CD14-positive monocyte (primary cell): ENCODE results near the gene SSU72. TPM values are rescaled to one million over a fixed set of nuclear protein-coding genes. Genes with fewer than 3 reads are reported as not detected.

Source experiments
- DNase-seq, 3 donors: peaks; one replicate each; pipeline ENCODE4 v3.0.0-alpha.2; 2011 to 2022
- H2AFZ ChIP-seq: 2 replicates; pipeline ENCODE4 v1.6.0; 2012; ENCODE audit warnings: mild to moderate bottlenecking, low read depth, low read length, inconsistent platforms; ENCODE audit not compliant: insufficient read depth, poor library complexity, severe bottlenecking
- H3K27ac ChIP-seq, 2 donors: 1 replicate in 1 of 2; 2 replicates in 1 of 2; pipeline ENCODE4 v1.5.1; 2012 to 2013; ENCODE audit warnings: low read length in 2 of 2, control low read depth in 1 of 2, inconsistent platforms in 1 of 2, low read depth in 1 of 2, mild to moderate bottlenecking in 1 of 2
- H3K27me3 ChIP-seq, 2 donors: one replicate each; pipeline versions ENCODE4 v1.6.0 to v1.6.1; 2011 to 2013; ENCODE audit warnings: low read length in 2 of 2; ENCODE audit not compliant: control insufficient read depth in 2 of 2, insufficient read depth in 2 of 2
- H3K36me3 ChIP-seq, 2 donors: replicated peaks in 1 of 2; 1 replicate in 1 of 2; 2 replicates in 1 of 2; pipeline versions ENCODE4 v1.5.1 to v1.6.1; 2012 to 2013; ENCODE audit warnings: low read length in 2 of 2, control low read depth in 1 of 2, inconsistent platforms in 1 of 2, mild to moderate bottlenecking in 1 of 2; ENCODE audit not compliant: insufficient read depth in 2 of 2, control insufficient read depth in 1 of 2
- H3K4me1 ChIP-seq, 2 donors: 1 replicate in 1 of 2; 2 replicates in 1 of 2; pipeline versions ENCODE4 v1.5.1 to v1.6.1; 2012 to 2013; ENCODE audit warnings: low read length in 2 of 2, control low read depth in 1 of 2, inconsistent platforms in 1 of 2, mild to moderate bottlenecking in 1 of 2, moderate library complexity in 1 of 2; ENCODE audit not compliant: insufficient read depth in 2 of 2, control insufficient read depth in 1 of 2
- H3K4me2 ChIP-seq: replicated peaks from 2 replicates; pipeline ENCODE3; 2012; ENCODE audit warnings: low read length, moderate library complexity, mild to moderate bottlenecking; ENCODE audit not compliant: poor library complexity, severe bottlenecking; ENCODE audit errors: extremely low read depth
- H3K4me3 ChIP-seq, 3 experiments: fragments of 200-600 bp in 1 of 3; sonication (generic) in 1 of 3; replicated peaks in 1 of 3; 1 replicate in 2 of 3; 2 replicates in 1 of 3; pipeline ENCODE4 v1.5.1; 2011 to 2013; ENCODE audit warnings: low read length in 3 of 3, mild to moderate bottlenecking in 3 of 3, control low read depth in 2 of 3, low read depth in 2 of 3, inconsistent platforms in 1 of 3, moderate library complexity in 1 of 3
- H3K79me2 ChIP-seq: 2 replicates; pipeline ENCODE4 v1.6.0; 2012; ENCODE audit warnings: mild to moderate bottlenecking, control low read depth, inconsistent platforms, low read length, moderate library complexity; ENCODE audit not compliant: insufficient read depth
- H3K9ac ChIP-seq: 2 replicates; pipeline ENCODE4 v1.6.0; 2017; ENCODE audit warnings: low read length, mild to moderate bottlenecking; ENCODE audit not compliant: insufficient read depth, poor library complexity, severe bottlenecking
- H3K9me3 ChIP-seq, 2 donors: replicated peaks in 1 of 2; 1 replicate in 1 of 2; 2 replicates in 1 of 2; pipeline versions ENCODE4 v1.5.1 to v1.6.1; 2012 to 2013; ENCODE audit warnings: low read length in 2 of 2, control low read depth in 1 of 2; ENCODE audit not compliant: control insufficient read depth in 1 of 2, insufficient read depth in 1 of 2
- H4K20me1 ChIP-seq: 2 replicates; pipeline ENCODE4 v1.6.0; 2012; ENCODE audit warnings: mild to moderate bottlenecking, low read length, control low read depth, moderate library complexity; ENCODE audit not compliant: insufficient read depth
- H3K27ac Mint-ChIP-seq, 7 donors: one replicate each; pipeline ENCODE4 v1.8.0; 2020; ENCODE audit warnings: mild to moderate bottlenecking in 7 of 7, mixed read lengths in 7 of 7, moderate library complexity in 6 of 7, inconsistent platforms in 2 of 7
- H3K27me3 Mint-ChIP-seq, 3 donors: one replicate each; pipeline ENCODE4 v1.8.0; 2021 to 2022; ENCODE audit warnings: low read depth in 3 of 3, mild to moderate bottlenecking in 3 of 3, mixed read lengths in 3 of 3, moderate library complexity in 3 of 3, inconsistent platforms in 1 of 3
- H3K36me3 Mint-ChIP-seq, 2 donors: one replicate each; pipeline ENCODE4 v1.8.0; 2020; ENCODE audit warnings: mixed read lengths in 2 of 2, inconsistent platforms in 1 of 2, mild to moderate bottlenecking in 1 of 2
- H3K4me1 Mint-ChIP-seq: one replicate; pipeline ENCODE4 v1.8.0; 2020; ENCODE audit warnings: mild to moderate bottlenecking, mixed read lengths
- H3K4me3 Mint-ChIP-seq, 2 donors: one replicate each; pipeline ENCODE4 v1.8.0; 2020; ENCODE audit warnings: mild to moderate bottlenecking in 2 of 2, mixed read lengths in 2 of 2, moderate library complexity in 1 of 2
- H3K9me3 Mint-ChIP-seq, 7 donors: one replicate each; pipeline ENCODE4 v1.8.0; 2020 to 2022; ENCODE audit warnings: mixed read lengths in 7 of 7, mild to moderate bottlenecking in 6 of 7, moderate library complexity in 6 of 7, inconsistent platforms in 2 of 7
- WGBS: methylation state at CpG from one replicate; pipeline ENCODE4 v1.1.5; 2013; ENCODE audit warnings: missing lambda C conversion rate; ENCODE audit not compliant: insufficient coverage; 5-methylcytosine and 5-hydroxymethylcytosine counted together
- intact Hi-C, 2 donors: fragments of 100-400 bp; cut with micrococcal nuclease; formaldehyde crosslinking; loops; one replicate each; pipeline versions ENCODE4 v1.15.0 to v1.15.1; 2023
- polyA plus RNA-seq, 3 donors: library from polyadenylated mRNA; depleted of rRNA in 1 of 3; unstranded in 2 of 3; stranded (reverse) in 1 of 3; fragments of 300-500 nt in 2 of 3; fragments of >200 nt in 1 of 3; fragmentation: Illumina TruSeq in 2 of 3; gene quantifications; 1 replicate in 2 of 3; 2 replicates in 1 of 3; pipeline ENCODE4 v1.2.3, GENCODE V29; 2012 to 2021
- TF ChIP-seq, protein P1 (sequence below): fragments of 200-600 bp; IDR thresholded peaks from one replicate; pipeline ENCODE4 v1.8.0; 2022; ENCODE audit warnings: antibody characterized with exemption, mild to moderate bottlenecking

The SSU72 gene
- polyA plus RNA-seq, 3 donors, result 88.1 to 168 (median 138) TPM

DNA sequence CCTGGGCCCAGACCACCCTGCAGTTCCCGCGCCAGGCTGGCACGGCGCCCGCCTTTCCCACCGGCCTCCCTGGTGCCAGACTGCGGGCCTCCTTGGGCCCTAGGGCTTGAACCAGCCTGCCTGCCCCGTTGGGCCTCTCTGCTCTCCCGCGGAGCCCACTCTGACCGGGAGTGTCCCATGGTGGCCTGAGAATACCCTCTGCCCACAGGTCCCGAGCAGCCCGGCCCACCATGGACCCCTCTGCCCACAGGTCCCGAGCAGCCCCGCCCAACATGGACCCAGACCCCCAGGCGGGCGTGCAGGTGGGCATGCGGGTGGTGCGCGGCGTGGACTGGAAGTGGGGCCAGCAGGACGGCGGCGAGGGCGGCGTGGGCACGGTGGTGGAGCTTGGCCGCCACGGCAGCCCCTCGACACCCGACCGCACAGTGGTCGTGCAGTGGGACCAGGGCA, 48.5 kb upstream of the SSU72 start:
- Histone ChIP-seq H2AFZ (no peak overlapping the region), H3K9ac (no peak overlapping the region), H3K4me2 (no peak overlapping the region), H3K4me3 (no peak overlapping the region), H3K27me3 (peaks cover 0 to 2% of the 10 kb centered on the region in 2 donors), H3K36me3 (peaks cover 0 to 5% of the 10 kb centered on the region in 2 donors), H3K79me2 (no peaks in the 10 kb centered on the region), H3K27ac (no peak overlapping the region), H4K20me1 (no peaks in the 10 kb centered on the region), H3K4me1 (no peaks in the 10 kb centered on the region), H3K9me3 (no peaks in the 10 kb centered on the region)
- Mint-ChIP-seq H3K27ac (no peak overlapping the region), H3K36me3 (peaks cover 4 to 13% of the 10 kb centered on the region in 2 donors), H3K4me3 (no peak overlapping the region), H3K9me3 (peaks cover 0 to 2% (median 0%) of the 10 kb centered on the region in 7 donors), H3K4me1 (no peaks in the 10 kb centered on the region), H3K27me3 (peaks cover 2 to 3% (median 2%) of the 10 kb centered on the region in 3 donors)
- no peak for DNase-seq
- intact Hi-C loops, result no loop called here
- TF ChIP-seq, protein P1, sequence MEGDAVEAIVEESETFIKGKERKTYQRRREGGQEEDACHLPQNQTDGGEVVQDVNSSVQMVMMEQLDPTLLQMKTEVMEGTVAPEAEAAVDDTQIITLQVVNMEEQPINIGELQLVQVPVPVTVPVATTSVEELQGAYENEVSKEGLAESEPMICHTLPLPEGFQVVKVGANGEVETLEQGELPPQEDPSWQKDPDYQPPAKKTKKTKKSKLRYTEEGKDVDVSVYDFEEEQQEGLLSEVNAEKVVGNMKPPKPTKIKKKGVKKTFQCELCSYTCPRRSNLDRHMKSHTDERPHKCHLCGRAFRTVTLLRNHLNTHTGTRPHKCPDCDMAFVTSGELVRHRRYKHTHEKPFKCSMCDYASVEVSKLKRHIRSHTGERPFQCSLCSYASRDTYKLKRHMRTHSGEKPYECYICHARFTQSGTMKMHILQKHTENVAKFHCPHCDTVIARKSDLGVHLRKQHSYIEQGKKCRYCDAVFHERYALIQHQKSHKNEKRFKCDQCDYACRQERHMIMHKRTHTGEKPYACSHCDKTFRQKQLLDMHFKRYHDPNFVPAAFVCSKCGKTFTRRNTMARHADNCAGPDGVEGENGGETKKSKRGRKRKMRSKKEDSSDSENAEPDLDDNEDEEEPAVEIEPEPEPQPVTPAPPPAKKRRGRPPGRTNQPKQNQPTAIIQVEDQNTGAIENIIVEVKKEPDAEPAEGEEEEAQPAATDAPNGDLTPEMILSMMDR, result no peak
- 98% methylated on average over 33 of the region's 33 CpGs for WGBS

DNA sequence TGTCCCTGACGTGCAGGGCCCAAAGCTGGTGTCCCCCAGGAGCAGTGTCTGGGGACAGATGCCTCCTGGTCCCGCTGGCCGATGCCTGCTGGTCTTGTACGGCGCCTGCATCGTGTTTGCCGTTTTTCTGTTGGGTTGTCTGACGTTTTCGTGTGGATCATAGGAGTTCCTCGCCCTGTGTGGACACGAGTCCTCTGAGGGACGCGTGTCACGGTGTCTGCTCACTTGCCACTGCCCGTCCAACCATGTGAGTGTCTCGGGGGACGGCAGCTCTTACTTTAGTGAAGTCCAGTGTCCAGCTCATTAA, 48.1 kb upstream of the SSU72 start:
- no peak for DNase-seq
- H3K4me3 Mint-ChIP-seq, result no peak overlapping the region
- no peaks in the 10 kb centered on the region for H3K4me1 ChIP-seq

More for the DNA sequence above, 48.1 kb upstream of the SSU72 start:
- Histone ChIP-seq H3K9me3 (no peaks in the 10 kb centered on the region), H3K9ac (no peak overlapping the region), H4K20me1 (no peaks in the 10 kb centered on the region), H3K79me2 (no peaks in the 10 kb centered on the region), H3K4me3 (no peak overlapping the region), H3K27ac (no peak overlapping the region), H3K27me3 (no peaks in the 10 kb centered on the region), H3K4me2 (no peak overlapping the region), H2AFZ (no peak overlapping the region), H3K36me3 (peaks cover 0 to 5% of the 10 kb centered on the region in 2 donors)
- Mint-ChIP-seq H3K4me1 (no peaks in the 10 kb centered on the region), H3K27ac (peak overlapping the region in 1 of 7 donors; percentile 72), H3K9me3 (peaks cover 0 to 2% (median 0%) of the 10 kb centered on the region in 7 donors), H3K27me3 (peaks cover 0 to 3% (median 2%) of the 10 kb centered on the region in 3 donors), H3K36me3 (peaks cover 3 to 12% of the 10 kb centered on the region in 2 donors)
- 98% methylated on average over 17 of the region's 17 CpGs for WGBS
- TF ChIP-seq, protein P1, result no peak
- intact Hi-C loops, result no loop called here
